ENCODE measurements around the gene VWA8. TPM values are rescaled to one million over a fixed set of nuclear protein-coding genes. Genes with fewer than 3 reads are reported as not detected.

Gene VWA8
- total RNA-seq, result 20.6 and 20.9 TPM in 2 replicates

GRCh38 chr13:41960637-41961465 lies at the start of gene VWA8:
Gene VWA8, minus strand, starts transcription at chr13:41961109. Its CDS starts 94 bp downstream, at chr13:41961015.

Other genes starting within 250 kb of the VWA8 start
- 7.3 and 10.3 TPM in 2 replicates for gene DGKH, start 87.5 kb upstream of the VWA8 start, total RNA-seq